Nephron progenitor cell (in vitro differentiated cells): ENCODE results near the gene CLEC4C.
"Not testable (repeated sequence)": the region's sequence is repeated elsewhere in the genome, so short reads cannot be mapped to it uniquely, and the experiment has no call there.

Experiments used
- DNase-seq: peaks from one replicate; pipeline ENCODE4 v3.0.0; 2021
- H3K27ac Mint-ChIP-seq: 2 replicates; pipeline ENCODE4 v1.8.0; 2021; ENCODE audit warnings: mild to moderate bottlenecking, moderate library complexity, mixed read lengths
- H3K27me3 Mint-ChIP-seq: 2 replicates; pipeline ENCODE4 v1.8.0; 2021; ENCODE audit warnings: mild to moderate bottlenecking, low read depth, mixed read lengths; ENCODE audit not compliant: poor library complexity
- H3K36me3 Mint-ChIP-seq: 2 replicates; pipeline ENCODE4 v1.8.0; 2021; ENCODE audit warnings: low read depth, mixed read lengths
- H3K4me1 Mint-ChIP-seq: 2 replicates; pipeline ENCODE4 v1.8.0; 2021; ENCODE audit warnings: mixed read lengths
- H3K4me3 Mint-ChIP-seq: 2 replicates; pipeline ENCODE4 v1.8.0; 2021; ENCODE audit warnings: mild to moderate bottlenecking, moderate library complexity, mixed read lengths
- H3K9me3 Mint-ChIP-seq: 2 replicates; pipeline ENCODE4 v1.8.0; 2021; ENCODE audit warnings: mild to moderate bottlenecking, moderate library complexity, mixed read lengths
- TF ChIP-seq, protein P1 (sequence below): fragments of 200-600 bp; sonication (generic); IDR thresholded peaks from 2 replicates; pipeline ENCODE4 v1.5.0; 2021; ENCODE audit warnings: antibody characterized with exemption

CLEC4C gene

GRCh38 chr12:7751394-7751793 is 4.2 kb upstream of the CLEC4C start:
- DNase-seq, result no peak
- TF ChIP-seq, protein P1, sequence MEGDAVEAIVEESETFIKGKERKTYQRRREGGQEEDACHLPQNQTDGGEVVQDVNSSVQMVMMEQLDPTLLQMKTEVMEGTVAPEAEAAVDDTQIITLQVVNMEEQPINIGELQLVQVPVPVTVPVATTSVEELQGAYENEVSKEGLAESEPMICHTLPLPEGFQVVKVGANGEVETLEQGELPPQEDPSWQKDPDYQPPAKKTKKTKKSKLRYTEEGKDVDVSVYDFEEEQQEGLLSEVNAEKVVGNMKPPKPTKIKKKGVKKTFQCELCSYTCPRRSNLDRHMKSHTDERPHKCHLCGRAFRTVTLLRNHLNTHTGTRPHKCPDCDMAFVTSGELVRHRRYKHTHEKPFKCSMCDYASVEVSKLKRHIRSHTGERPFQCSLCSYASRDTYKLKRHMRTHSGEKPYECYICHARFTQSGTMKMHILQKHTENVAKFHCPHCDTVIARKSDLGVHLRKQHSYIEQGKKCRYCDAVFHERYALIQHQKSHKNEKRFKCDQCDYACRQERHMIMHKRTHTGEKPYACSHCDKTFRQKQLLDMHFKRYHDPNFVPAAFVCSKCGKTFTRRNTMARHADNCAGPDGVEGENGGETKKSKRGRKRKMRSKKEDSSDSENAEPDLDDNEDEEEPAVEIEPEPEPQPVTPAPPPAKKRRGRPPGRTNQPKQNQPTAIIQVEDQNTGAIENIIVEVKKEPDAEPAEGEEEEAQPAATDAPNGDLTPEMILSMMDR, result no peak
- Mint-ChIP-seq H3K27ac (peak overlapping the region; percentile 66), H3K36me3 (no peaks in the 10 kb centered on the region), H3K4me1 (peaks cover 6% of the 10 kb centered on the region), H3K4me3 (no peak overlapping the region), H3K9me3 (peaks cover 5% of the 10 kb centered on the region), H3K27me3 (peaks cover 8% of the 10 kb centered on the region)

DNA sequence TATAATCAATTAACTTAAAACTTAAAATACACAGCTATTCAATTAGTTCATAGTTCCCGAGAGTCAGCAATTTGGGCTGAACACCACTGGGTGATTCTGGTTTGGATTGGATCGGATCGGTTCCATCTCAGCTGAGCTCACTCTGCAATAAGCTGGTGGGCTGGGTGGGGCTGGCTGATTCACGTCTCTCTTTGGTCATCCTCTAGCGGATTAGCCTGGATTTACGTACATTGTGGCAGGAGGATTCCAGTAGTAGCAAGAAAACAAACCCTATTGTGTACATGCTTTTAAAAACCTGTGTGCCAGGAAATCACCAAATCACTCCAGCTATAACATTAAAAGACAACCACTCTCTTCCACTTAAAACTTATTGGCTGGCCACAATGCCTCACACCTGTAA is 3.2 kb upstream of the CLEC4C start:
- Mint-ChIP-seq H3K27ac (no peak overlapping the region), H3K4me1 (peaks cover 6% of the 10 kb centered on the region), H3K4me3 (no peak overlapping the region), H3K27me3 (peaks cover 10% of the 10 kb centered on the region), H3K9me3 (peaks cover 5% of the 10 kb centered on the region), H3K36me3 (no peaks in the 10 kb centered on the region)
- no peak for DNase-seq
- TF ChIP-seq, protein P1, result no peak

DNA sequence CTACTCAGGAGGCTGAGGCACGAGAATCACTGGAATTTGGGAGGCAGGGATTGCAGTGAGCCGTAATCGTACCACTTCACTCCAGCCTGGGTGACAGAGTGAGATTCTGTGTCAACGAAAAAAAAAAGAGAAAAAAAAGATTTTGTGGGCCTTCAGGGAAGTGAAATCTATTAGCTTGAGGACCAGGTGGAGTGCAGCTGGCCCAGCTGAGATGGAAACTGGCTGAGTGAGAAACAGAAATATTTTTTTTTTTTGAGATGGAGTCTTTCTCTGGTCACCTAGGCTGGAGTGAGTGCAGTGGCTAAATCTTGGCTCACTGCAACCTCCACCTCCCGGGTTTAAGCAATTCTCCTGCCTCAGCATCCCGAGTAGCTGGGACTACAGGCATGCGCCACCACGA is 2.3 kb upstream of the CLEC4C start:
- H3K27ac Mint-ChIP-seq, result no peak overlapping the region
- H3K27me3 Mint-ChIP-seq, result peaks cover 10% of the 10 kb centered on the region
- no peaks in the 10 kb centered on the region for H3K36me3 Mint-ChIP-seq
- H3K4me3 Mint-ChIP-seq, result no peak overlapping the region
- TF ChIP-seq, protein P1, result no peak
- DNase-seq, result no peak
- peaks cover 5% of the 10 kb centered on the region for H3K9me3 Mint-ChIP-seq
- H3K4me1 Mint-ChIP-seq, result peaks cover 6% of the 10 kb centered on the region

GRCh38 chr12:7748852-7749251 is 1.7 kb upstream of the CLEC4C start:
- H3K27ac Mint-ChIP-seq, result peak overlapping the region; percentile 69
- no peaks in the 10 kb centered on the region for H3K36me3 Mint-ChIP-seq
- no peak for DNase-seq
- H3K4me3 Mint-ChIP-seq, result no peak overlapping the region
- TF ChIP-seq, protein P1, result no peak
- peaks cover 6% of the 10 kb centered on the region for H3K4me1 Mint-ChIP-seq
- peaks cover 10% of the 10 kb centered on the region for H3K27me3 Mint-ChIP-seq
- peaks cover 9% of the 10 kb centered on the region for H3K9me3 Mint-ChIP-seq

GRCh38 chr12:7732993-7733392 is 14.2 kb downstream of the CLEC4C start:
- TF ChIP-seq, protein P1, result no peak
- Mint-ChIP-seq H3K36me3 (no peaks in the 10 kb centered on the region), H3K4me3 (no peak overlapping the region)

GRCh38 chr12:7731486-7731885 is 15.7 kb downstream of the CLEC4C start:
- H3K36me3 Mint-ChIP-seq, result no peaks in the 10 kb centered on the region
- peak overlapping the region; percentile 60 for H3K27ac Mint-ChIP-seq
- peak; percentile 38 for DNase-seq
- no peak overlapping the region for H3K4me3 Mint-ChIP-seq
- H3K4me1 Mint-ChIP-seq, result peaks cover 24% of the 10 kb centered on the region
- no peaks in the 10 kb centered on the region for H3K27me3 Mint-ChIP-seq
- peaks cover 19% of the 10 kb centered on the region for H3K9me3 Mint-ChIP-seq
- TF ChIP-seq, protein P1, result no peak

More at GRCh38 chr12:7732993-7733392, 14.2 kb downstream of the CLEC4C start:
- H3K4me1 Mint-ChIP-seq, result peaks cover 24% of the 10 kb centered on the region
- H3K27me3 Mint-ChIP-seq, result peaks cover 3% of the 10 kb centered on the region
- DNase-seq, result no peak
- H3K27ac Mint-ChIP-seq, result no peak overlapping the region
- H3K9me3 Mint-ChIP-seq, result peaks cover 8% of the 10 kb centered on the region

GRCh38 chr12:7730984-7731383 is 16.2 kb downstream of the CLEC4C start:
- DNase-seq, H3K36me3 Mint-ChIP-seq, H3K27me3 Mint-ChIP-seq: not testable (repeated sequence)
- peak overlapping the region; percentile 14 for H3K4me3 Mint-ChIP-seq
- peaks cover 18% of the 10 kb centered on the region for H3K9me3 Mint-ChIP-seq
- H3K27ac Mint-ChIP-seq, result peak overlapping the region; percentile 60
- H3K4me1 Mint-ChIP-seq, result peaks cover 24% of the 10 kb centered on the region
